GM12892 (cell line): ENCODE results near the gene ARMS2.

ENCODE experiments used
- DNase-seq: peaks from one replicate; pipeline ENCODE4 v3.0.0; 2011; ENCODE audit not compliant: insufficient read length
- FAIRE-seq: peaks from 2 replicates; lab custom pipeline; 2011; peaks lifted over from hg19 to GRCh38; lab: Jason Lieb, UNC
- POLR2A ChIP-seq: IDR thresholded peaks from 2 replicates; pipeline ENCODE4 v1.6.1; 2011; ENCODE audit warnings: low read depth, low read length, control low read depth
- POLR2AphosphoS5 ChIP-seq: IDR thresholded peaks from 2 replicates; pipeline ENCODE4 v1.6.1; 2011; ENCODE audit warnings: low read depth, low read length, control low read depth
- TAF1 ChIP-seq: IDR thresholded peaks from 2 replicates; pipeline ENCODE4 v1.6.1; 2011; ENCODE audit warnings: low read depth, mild to moderate bottlenecking, control low read depth, low read length, borderline replicate concordance

ARMS2 gene

GRCh38 chr10:122500194-122500593 lies 45.7 kb downstream of the ARMS2 start:
- DNase-seq (no peak), FAIRE-seq (no peak)
- no peak for TF ChIP-seq POLR2A
- no peak for TF ChIP-seq POLR2AphosphoS5
- TF ChIP-seq TAF1, result no peak

GRCh38 chr10:122500726-122501125 lies 46.3 kb downstream of the ARMS2 start:
- TF ChIP-seq TAF1 (no peak), POLR2AphosphoS5 (no peak), POLR2A (no peak)
- FAIRE-seq, result no peak

GRCh38 chr10:122503012-122503411 lies 48.6 kb downstream of the ARMS2 start:
- no peak for TF ChIP-seq POLR2A
- no peak for TF ChIP-seq POLR2AphosphoS5
- no peak for TF ChIP-seq TAF1
- FAIRE-seq (no peak), DNase-seq (no peak)

More at GRCh38 chr10:122500726-122501125, 46.3 kb downstream of the ARMS2 start:
- no peak for DNase-seq

- FAIRE-seq (no peak), DNase-seq (no peak)
- TF ChIP-seq POLR2A (no peak), TAF1 (no peak), POLR2AphosphoS5 (no peak)
Observed at GRCh38 chr10:122503886-122504609, 49.6 kb downstream of the ARMS2 start.

GRCh38 chr10:122504610-122504950 lies 50.1 kb downstream of the ARMS2 start:
- no peak for FAIRE-seq
- TF ChIP-seq POLR2AphosphoS5 (no peak), POLR2A (no peak), TAF1 (no peak)
- DNase-seq, result no peak

- DNase-seq, result no peak
- FAIRE-seq, result no peak
- no peak for TF ChIP-seq POLR2AphosphoS5
- TF ChIP-seq TAF1, result no peak
- no peak for TF ChIP-seq POLR2A
Observed at GRCh38 chr10:122505011-122505410, 50.6 kb downstream of the ARMS2 start.

- FAIRE-seq, result no peak
- TF ChIP-seq POLR2AphosphoS5, result no peak
- TF ChIP-seq POLR2A, result no peak
- no peak for TF ChIP-seq TAF1
Observed at GRCh38 chr10:122505885-122506645, 51.6 kb downstream of the ARMS2 start.

More at GRCh38 chr10:122505885-122506645, 51.6 kb downstream of the ARMS2 start:
- no peak for DNase-seq
